Measurements from ENCODE around the gene TRIO.

Gene TRIO

GRCh38 chr5:14528926-14529325, 385.8 kb downstream of the TRIO start (continued):
- TF ChIP-seq, protein P1, sequence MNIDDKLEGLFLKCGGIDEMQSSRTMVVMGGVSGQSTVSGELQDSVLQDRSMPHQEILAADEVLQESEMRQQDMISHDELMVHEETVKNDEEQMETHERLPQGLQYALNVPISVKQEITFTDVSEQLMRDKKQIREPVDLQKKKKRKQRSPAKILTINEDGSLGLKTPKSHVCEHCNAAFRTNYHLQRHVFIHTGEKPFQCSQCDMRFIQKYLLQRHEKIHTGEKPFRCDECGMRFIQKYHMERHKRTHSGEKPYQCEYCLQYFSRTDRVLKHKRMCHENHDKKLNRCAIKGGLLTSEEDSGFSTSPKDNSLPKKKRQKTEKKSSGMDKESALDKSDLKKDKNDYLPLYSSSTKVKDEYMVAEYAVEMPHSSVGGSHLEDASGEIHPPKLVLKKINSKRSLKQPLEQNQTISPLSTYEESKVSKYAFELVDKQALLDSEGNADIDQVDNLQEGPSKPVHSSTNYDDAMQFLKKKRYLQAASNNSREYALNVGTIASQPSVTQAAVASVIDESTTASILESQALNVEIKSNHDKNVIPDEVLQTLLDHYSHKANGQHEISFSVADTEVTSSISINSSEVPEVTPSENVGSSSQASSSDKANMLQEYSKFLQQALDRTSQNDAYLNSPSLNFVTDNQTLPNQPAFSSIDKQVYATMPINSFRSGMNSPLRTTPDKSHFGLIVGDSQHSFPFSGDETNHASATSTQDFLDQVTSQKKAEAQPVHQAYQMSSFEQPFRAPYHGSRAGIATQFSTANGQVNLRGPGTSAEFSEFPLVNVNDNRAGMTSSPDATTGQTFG (tag by site-specific recombination; IDR thresholded peaks at IDR 0.05; ENCODE audit: borderline replicate concordance) = no peak
- TF ChIP-seq ZNF560 (tag by site-specific recombination; IDR thresholded peaks at IDR 0.05; ENCODE audit: borderline replicate concordance) = no peak
- TF ChIP-seq ZNF202 (tag by site-specific recombination; IDR thresholded peaks at IDR 0.05; ENCODE audit: borderline replicate concordance) = no peak

GRCh38 chr5:14531668-14532067, 388.5 kb downstream of the TRIO start:
- TF ChIP-seq BCL11B (tag by site-specific recombination; IDR thresholded peaks at IDR 0.05; ENCODE audit: low read depth) = no peak
- no peak for TF ChIP-seq ZNF169 (tag by site-specific recombination; IDR thresholded peaks at IDR 0.05)
- TF ChIP-seq ZNF146 (tag by site-specific recombination; IDR thresholded peaks at IDR 0.05) = no peak
- TF ChIP-seq ZNF292 (tag by site-specific recombination; IDR thresholded peaks at IDR 0.05; ENCODE audit: borderline replicate concordance, low read depth) = no peak
- TF ChIP-seq ZNF747 (tag by site-specific recombination; IDR thresholded peaks at IDR 0.05) = no peak
- no peak for TF ChIP-seq ZBTB17 (tag by site-specific recombination; IDR thresholded peaks at IDR 0.05)
- TF ChIP-seq ZFHX2 (tag by site-specific recombination; conservative IDR thresholded peaks at IDR 0.05) = no peak
- no peak for TF ChIP-seq ZNF558 (tag by site-specific recombination; IDR thresholded peaks at IDR 0.05)
- TF ChIP-seq ZFP41 (tag by site-specific recombination; IDR thresholded peaks at IDR 0.05; ENCODE audit: borderline replicate concordance) = no peak
- TF ChIP-seq, protein P1 (tag by site-specific recombination; IDR thresholded peaks at IDR 0.05; ENCODE audit: borderline replicate concordance) = no peak
- no peak for TF ChIP-seq CTCF (tag by site-specific recombination; IDR thresholded peaks at IDR 0.05)
- TF ChIP-seq, protein P2, sequence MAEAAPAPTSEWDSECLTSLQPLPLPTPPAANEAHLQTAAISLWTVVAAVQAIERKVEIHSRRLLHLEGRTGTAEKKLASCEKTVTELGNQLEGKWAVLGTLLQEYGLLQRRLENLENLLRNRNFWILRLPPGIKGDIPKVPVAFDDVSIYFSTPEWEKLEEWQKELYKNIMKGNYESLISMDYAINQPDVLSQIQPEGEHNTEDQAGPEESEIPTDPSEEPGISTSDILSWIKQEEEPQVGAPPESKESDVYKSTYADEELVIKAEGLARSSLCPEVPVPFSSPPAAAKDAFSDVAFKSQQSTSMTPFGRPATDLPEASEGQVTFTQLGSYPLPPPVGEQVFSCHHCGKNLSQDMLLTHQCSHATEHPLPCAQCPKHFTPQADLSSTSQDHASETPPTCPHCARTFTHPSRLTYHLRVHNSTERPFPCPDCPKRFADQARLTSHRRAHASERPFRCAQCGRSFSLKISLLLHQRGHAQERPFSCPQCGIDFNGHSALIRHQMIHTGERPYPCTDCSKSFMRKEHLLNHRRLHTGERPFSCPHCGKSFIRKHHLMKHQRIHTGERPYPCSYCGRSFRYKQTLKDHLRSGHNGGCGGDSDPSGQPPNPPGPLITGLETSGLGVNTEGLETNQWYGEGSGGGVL (tag by site-specific recombination; IDR thresholded peaks at IDR 0.05) = no peak
- TF ChIP-seq ZSCAN5A (tag by site-specific recombination; IDR thresholded peaks at IDR 0.05) = no peak
- no peak for TF ChIP-seq ZNF629 (tag by site-specific recombination; IDR thresholded peaks at IDR 0.05)
- TF ChIP-seq ZNF211 (tag by site-specific recombination; IDR thresholded peaks at IDR 0.05; ENCODE audit: low read depth) = no peak
- no peak for TF ChIP-seq OVOL3 (tag by site-specific recombination; IDR thresholded peaks at IDR 0.05)
- Histone ChIP-seq H3K36me3 (ENCODE audit: control insufficient read depth in 2 of 2, insufficient read depth in 1 of 2, low read length in 2 of 2) (no peaks in the 10 kb centered on the region), H3K4me1 (ENCODE audit: control insufficient read depth, insufficient read depth, low read length) (no peaks in the 10 kb centered on the region), H3K9me3 (ENCODE audit: control insufficient read depth, insufficient read depth, low read depth, low read length) (no peaks in the 10 kb centered on the region), H3K4me3 (ENCODE audit: low read depth, low read length) (no peak overlapping the region), H3K27ac (ENCODE audit: extremely low read depth, low read depth, low read length) (no peak overlapping the region)
- CTCF ChIA-PET = interaction anchor here (0.5 kb wide), 1 partner anchor 180 kb away, joined by 3 read pairs; no protein-coding TSS in a partner anchor
- POLR2A ChIA-PET = no interaction called here
